GM19238 (cell line): ENCODE measurements around the gene GUCY2F.

Experiments used
- DNase-seq: peaks from one replicate; pipeline ENCODE4 v3.0.0; 2011; ENCODE audit warnings: low spot score; ENCODE audit not compliant: insufficient read length

Gene GUCY2F

GRCh38 chrX:109481986-109482385, at the start of gene GUCY2F:
Gene GUCY2F, minus strand, starts transcription at chrX:109482086. Its CDS starts 6,150 bp downstream, at chrX:109475936.
- no peak for DNase-seq

GRCh38 chrX:109519001-109519400, 37.1 kb upstream of the GUCY2F start:
- DNase-seq, result no peak

GRCh38 chrX:109511113-109511512, 29.2 kb upstream of the GUCY2F start:
- no peak for DNase-seq

DNA sequence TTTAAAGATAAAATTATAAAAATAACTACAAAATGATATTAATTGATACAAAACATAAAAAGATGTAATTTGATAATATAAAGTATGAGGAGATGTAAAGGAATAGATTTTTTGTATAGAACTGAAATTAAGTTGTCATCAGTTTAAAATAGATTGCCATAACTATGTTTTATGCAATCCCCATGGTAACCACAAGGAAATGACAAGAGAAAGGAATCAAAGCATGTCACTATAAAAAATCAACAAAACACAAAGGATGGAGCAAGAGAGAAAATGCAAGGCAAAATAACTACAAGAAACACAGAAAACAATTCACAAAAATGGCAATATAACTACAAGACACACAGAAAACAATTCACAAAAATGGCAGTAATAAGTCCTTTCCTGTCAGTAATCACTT, 27.0 kb upstream of the GUCY2F start:
- no peak for DNase-seq

- no peak for DNase-seq
Measured at GRCh38 chrX:109501176-109501575, 19.3 kb upstream of the GUCY2F start.

- DNase-seq, result no peak
Measured at GRCh38 chrX:109498434-109498833, 16.5 kb upstream of the GUCY2F start.

GRCh38 chrX:109489174-109489573, 7.3 kb upstream of the GUCY2F start:
- DNase-seq, result no peak

GRCh38 chrX:109487640-109488039, 5.8 kb upstream of the GUCY2F start:
- no peak for DNase-seq

DNA sequence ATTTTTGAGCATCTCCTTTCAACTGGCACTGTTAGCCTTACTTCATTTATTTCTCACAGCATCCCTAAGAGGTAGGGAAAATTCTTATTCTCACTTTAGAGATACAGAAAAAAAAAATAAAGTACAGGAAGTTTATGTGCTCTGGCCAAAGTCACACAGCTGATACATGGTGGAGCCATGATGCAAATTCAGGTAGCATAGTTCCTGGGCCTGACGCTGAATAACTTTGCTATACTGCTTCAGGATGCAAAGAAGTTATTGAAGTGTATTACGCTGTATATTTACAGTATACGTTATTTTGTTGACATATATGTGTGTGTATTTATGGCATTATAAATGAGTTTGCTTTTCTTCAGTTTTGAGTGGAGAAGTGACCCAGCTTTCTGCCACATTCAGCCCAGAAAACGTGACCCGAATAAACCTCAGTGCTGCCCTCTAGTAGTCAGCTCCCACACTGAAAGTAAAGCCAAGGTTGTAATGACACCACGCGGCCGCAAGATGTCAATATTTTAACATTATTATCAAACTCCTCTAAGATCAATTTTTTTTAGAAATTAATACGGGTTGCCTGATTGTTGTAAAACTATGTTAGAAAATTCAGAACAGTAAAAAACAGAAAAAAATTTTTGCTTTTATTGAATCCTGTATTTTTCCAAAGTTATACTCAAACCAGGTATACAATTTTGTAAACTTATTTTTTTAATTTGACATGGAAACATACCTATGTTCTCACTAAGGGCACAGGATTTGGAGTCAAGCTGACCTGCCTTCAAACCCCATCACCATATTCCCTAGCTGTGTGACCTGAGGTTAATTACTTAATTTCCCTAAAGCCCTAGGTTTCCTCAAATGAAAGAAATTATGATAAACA, 3.8 kb upstream of the GUCY2F start:
- DNase-seq, result peak; percentile 11

DNA sequence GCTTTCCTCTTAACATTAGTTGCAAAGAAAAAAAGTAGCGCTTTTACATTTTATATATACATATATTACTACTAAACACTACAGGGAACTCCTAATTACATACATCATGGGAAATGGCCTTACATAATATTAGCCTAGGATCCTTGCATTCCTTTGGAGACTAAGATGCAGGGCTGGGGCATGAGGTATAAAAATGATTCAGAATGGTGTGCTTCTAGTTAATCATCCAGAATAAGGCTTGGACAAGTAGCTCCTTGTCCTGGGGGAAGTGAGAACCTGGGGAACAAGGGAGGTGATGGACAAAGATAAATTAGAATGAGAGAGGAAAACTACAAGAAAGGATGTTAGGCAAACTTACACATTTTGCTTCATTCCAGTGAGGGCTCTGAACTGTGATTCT, 3.0 kb upstream of the GUCY2F start:
- no peak for DNase-seq

GRCh38 chrX:109475174-109475891, 6.6 kb downstream of the GUCY2F start:
- DNase-seq, result no peak

GRCh38 chrX:109472939-109473735, 8.7 kb downstream of the GUCY2F start:
- DNase-seq, result no peak

- no peak for DNase-seq
Measured at GRCh38 chrX:109464231-109464630, 17.7 kb downstream of the GUCY2F start.

GRCh38 chrX:109463784-109464183, 18.1 kb downstream of the GUCY2F start:
- no peak for DNase-seq

DNA sequence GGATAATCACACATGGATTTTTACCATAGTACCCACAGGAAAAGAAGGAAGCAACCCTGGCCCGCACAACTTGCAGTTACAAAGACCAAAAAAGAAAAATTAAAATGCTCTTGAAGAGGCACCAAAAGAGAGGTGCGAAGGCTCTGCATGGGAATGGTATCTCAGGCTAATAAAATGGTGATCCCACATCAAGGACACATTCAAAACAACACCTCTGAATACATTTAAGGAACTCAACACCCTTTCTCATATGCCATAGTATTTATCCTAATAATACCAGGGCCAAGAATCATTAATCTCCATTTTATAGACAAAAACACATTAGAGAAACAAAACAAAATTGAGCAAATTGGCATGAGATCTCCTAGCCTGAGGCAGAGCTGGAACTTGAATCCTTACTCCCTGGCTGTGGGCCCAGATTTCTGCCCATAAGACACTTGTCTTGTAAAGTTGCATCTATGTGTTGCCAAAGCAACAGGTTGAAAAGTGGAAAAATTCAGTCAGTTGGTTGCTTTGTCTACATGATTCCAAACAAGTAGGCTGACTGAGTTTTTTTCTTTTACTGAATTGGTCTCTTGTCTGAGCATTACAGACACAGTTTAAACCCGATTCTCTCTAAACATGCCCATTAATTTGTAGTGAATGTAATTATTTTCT, 33.5 kb downstream of the GUCY2F start:
- no peak for DNase-seq

GRCh38 chrX:109441266-109441665, 40.6 kb downstream of the GUCY2F start:
- DNase-seq, result no peak

DNA sequence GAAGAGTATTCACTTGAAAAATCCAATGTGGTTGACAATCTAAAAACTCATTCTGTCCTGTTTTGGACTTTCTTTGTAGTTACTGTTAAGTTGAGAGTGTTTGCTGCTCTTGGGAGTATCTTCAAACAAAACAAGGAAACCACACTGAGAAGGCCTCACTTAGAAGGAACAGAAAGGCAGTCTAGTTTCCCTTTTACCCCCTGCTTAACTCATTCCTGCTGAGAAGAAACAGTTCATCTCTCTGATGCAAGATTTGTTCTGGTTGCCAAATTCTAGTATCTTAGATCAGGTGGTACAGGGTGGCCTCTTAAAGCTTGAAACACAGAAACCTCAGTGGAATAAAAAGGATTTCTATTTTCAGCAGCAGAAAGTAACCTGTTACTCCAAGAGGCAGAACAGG, 41.4 kb downstream of the GUCY2F start:
- no peak for DNase-seq

GRCh38 chrX:109409181-109409580, 72.7 kb downstream of the GUCY2F start:
- DNase-seq, result no peak

- DNase-seq, result no peak
Measured at GRCh38 chrX:109403922-109404321, 78.0 kb downstream of the GUCY2F start.

DNA sequence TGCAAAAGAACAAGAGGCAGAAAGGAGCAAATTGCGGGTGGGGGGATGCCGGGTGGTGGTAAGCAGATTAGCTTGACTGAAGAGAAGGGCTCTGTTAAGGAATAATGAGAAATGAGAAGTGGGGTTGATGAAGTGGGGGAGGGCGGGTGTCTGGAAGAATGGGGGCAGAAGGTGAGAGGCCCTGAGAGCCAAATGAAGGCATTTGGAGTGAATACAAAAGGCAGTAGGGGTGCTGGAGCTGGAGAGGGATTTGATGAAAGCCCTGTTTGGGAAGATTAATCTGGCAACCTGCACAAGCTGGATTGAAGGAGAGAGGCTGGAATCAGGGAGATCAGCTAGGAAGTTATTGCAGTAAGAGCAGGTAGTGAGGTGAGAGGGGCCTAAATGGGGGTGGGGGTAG, 82.1 kb downstream of the GUCY2F start:
- no peak for DNase-seq

DNA sequence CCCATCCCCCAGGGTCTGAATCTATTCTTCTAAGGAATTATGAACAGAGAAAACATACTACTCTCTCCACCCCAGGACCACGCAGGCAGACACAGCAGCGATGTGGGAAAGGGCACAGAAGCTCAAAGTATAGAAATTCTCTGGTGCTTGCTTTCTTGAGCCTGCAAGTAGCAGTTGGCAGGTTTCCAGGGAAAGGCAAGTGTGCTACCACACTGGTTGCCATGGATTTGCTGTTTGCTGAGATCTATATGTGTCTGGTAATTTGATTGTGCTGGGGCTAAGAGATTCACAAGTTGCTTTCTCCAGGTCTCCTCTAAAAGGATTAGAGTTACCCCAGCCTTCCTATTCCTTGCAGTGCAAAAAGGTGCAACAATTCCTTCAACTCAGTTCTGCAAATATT, 83.1 kb downstream of the GUCY2F start:
- no peak for DNase-seq
